Panc1 (cell line): Measurements from ENCODE around the gene MEIS2. TPM values are rescaled to one million over a fixed set of nuclear protein-coding genes. Genes with fewer than 3 reads are reported as not detected.
A peak's percentile ranks its signal among the peaks of the same experiment; 100 is the strongest.

Experiments
- ATAC-seq: fragments of 200-7000 bp; cut with Tn5 transposase; 2 replicates; pipeline ENCODE4 v1.9.1; 2020; ENCODE audit warnings: mild to moderate bottlenecking, moderate library complexity
- Bru-seq: library from RNA; stranded (reverse); fragments of 400-500 nt; gene quantifications from one replicate; lab custom pipeline; 2021; lab: Mats Ljungman, UMichigan
- BruChase-seq, 2 experiments: library from RNA; stranded (reverse); fragments of 400-500 nt; gene quantifications; one replicate each; lab custom pipeline; 2021; lab: Mats Ljungman, UMichigan
- BruUV-seq: library from RNA; stranded (reverse); fragments of 400-500 nt; replicated peaks from 2 replicates; lab custom pipeline; 2021; lab: Mats Ljungman, UMichigan
- CTCF ChIA-PET: fragments of 300-600 bp; sonication (Branson Sonifier 250); formaldehyde crosslinking; loops from one replicate; lab custom pipeline; 2022; ENCODE audit warnings: antibody characterized with exemption; lab: Charles Lee
- POLR2A ChIA-PET: fragments of 300-600 bp; sonication (Branson Sonifier 250); formaldehyde crosslinking; loops from one replicate; lab custom pipeline; 2022; ENCODE audit warnings: antibody characterized with exemption; lab: Charles Lee
- DNase-seq: peaks from one replicate; pipeline ENCODE4 v3.0.0-alpha.2; 2010; ENCODE audit warnings: low read depth, low spot score
- H3K27ac ChIP-seq: 2 replicates; pipeline ENCODE4 v1.5.1; 2011; ENCODE audit warnings: mild to moderate bottlenecking, low read length, inconsistent platforms
- H3K27me3 ChIP-seq: fragments of 200-500 bp; sonication (Bioruptor generic); 2 replicates; pipeline ENCODE4 v1.6.0; 2014; ENCODE audit warnings: low read length, inconsistent platforms; ENCODE audit not compliant: control insufficient read depth, insufficient read depth
- H3K36me3 ChIP-seq: fragments of 200-500 bp; sonication (Bioruptor generic); 2 replicates; pipeline ENCODE4 v1.5.1; 2014; ENCODE audit warnings: inconsistent platforms, mild to moderate bottlenecking, low read length, moderate library complexity; ENCODE audit not compliant: control insufficient read depth, insufficient read depth
- H3K4me1 ChIP-seq: 2 replicates; pipeline ENCODE4 v1.5.1; 2011; ENCODE audit warnings: inconsistent platforms, mild to moderate bottlenecking, low read length, moderate library complexity; ENCODE audit not compliant: control insufficient read depth, insufficient read depth
- H3K4me3 ChIP-seq, 2 experiments: 2 replicates each; pipeline ENCODE4 v1.5.1; 2011 to 2012; ENCODE audit warnings: low read depth in 2 of 2, low read length in 2 of 2, mild to moderate bottlenecking in 2 of 2, inconsistent platforms in 1 of 2, moderate library complexity in 1 of 2
- H3K9me3 ChIP-seq: fragments of 200-500 bp; sonication (Bioruptor generic); 2 replicates; pipeline ENCODE4 v1.5.1; 2014; ENCODE audit warnings: low read depth, mild to moderate bottlenecking, inconsistent platforms, low read length, moderate library complexity; ENCODE audit not compliant: control insufficient read depth, insufficient read depth
- CTCF ChIP-seq: fragments of 450-650 bp; IDR thresholded peaks from 2 replicates; pipeline ENCODE4 v1.5.1; 2017; ENCODE audit warnings: mild to moderate bottlenecking
- POLR2AphosphoS5 ChIP-seq: IDR thresholded peaks from 2 replicates; pipeline ENCODE4 v1.6.1; 2012; ENCODE audit warnings: mild to moderate bottlenecking, low read depth, low read length, moderate library complexity
- REST ChIP-seq, 2 experiments: IDR thresholded peaks; 2 replicates each; pipeline ENCODE4 v1.6.1; 2011 to 2012; ENCODE audit warnings: low read depth in 2 of 2, control low read depth in 1 of 2, low read length in 1 of 2, mild to moderate bottlenecking in 1 of 2, moderate library complexity in 1 of 2; ENCODE audit not compliant: insufficient read depth in 1 of 2
- SIN3A ChIP-seq: IDR thresholded peaks from 2 replicates; pipeline ENCODE4 v1.6.1; 2012; ENCODE audit warnings: low read depth, mild to moderate bottlenecking, low read length, moderate library complexity, borderline replicate concordance; ENCODE audit not compliant: insufficient read depth
- TCF7L2 ChIP-seq: IDR thresholded peaks from 2 replicates; pipeline ENCODE4 v1.6.1; 2011; ENCODE audit warnings: mild to moderate bottlenecking, low read depth, low read length, inconsistent platforms
- in situ Hi-C: cut with HindIII; loops from 2 replicates; pipeline ENCODE4 v1.10.0; 2016; ENCODE audit warnings: low sequenced_read_pairs, low pct_unique_long_range_greater_than_20kb
- intact Hi-C: fragments of 100-400 bp; cut with micrococcal nuclease; formaldehyde crosslinking; loops from one replicate; pipeline ENCODE4 v1.10.0; 2022; ENCODE audit not compliant: unreplicated experiment
- long read RNA-seq: library from polyadenylated mRNA; unstranded; transcript quantifications from one replicate; pipeline ENCODE4 v2.0.0, GENCODE V29; 2021; ENCODE audit not compliant: unreplicated experiment
- polyA plus RNA-seq: library from polyadenylated mRNA; unstranded; fragments of >200 nt; gene quantifications from one replicate; pipeline ENCODE4 v1.2.1, GENCODE V29; 2012; ENCODE audit warnings: missing spikeins; ENCODE audit not compliant: insufficient read length
- total RNA-seq: library from RNA; stranded (reverse); gene quantifications from one replicate; pipeline ENCODE4 v1.2.1, GENCODE V29; 2021; ENCODE audit not compliant: unreplicated experiment

The MEIS2 gene
- 9.3 TPM for total RNA-seq
- polyA plus RNA-seq = 8.1 TPM
- percentile 67 among the genes with signal in this experiment for Bru-seq, nascent RNA
- percentile 54 among the genes with signal in this experiment for BruChase-seq, experiment 1, labeled RNA remaining after a 2-hour chase
- BruChase-seq, experiment 2, labeled RNA remaining after a 6-hour chase = percentile 50 among the genes with signal in this experiment
- long read RNA-seq, partial matches to known transcripts = 5 of 6 reads
- long read RNA-seq, other reads (novel, unspliced or antisense) = 0 of 6 reads

DNA sequence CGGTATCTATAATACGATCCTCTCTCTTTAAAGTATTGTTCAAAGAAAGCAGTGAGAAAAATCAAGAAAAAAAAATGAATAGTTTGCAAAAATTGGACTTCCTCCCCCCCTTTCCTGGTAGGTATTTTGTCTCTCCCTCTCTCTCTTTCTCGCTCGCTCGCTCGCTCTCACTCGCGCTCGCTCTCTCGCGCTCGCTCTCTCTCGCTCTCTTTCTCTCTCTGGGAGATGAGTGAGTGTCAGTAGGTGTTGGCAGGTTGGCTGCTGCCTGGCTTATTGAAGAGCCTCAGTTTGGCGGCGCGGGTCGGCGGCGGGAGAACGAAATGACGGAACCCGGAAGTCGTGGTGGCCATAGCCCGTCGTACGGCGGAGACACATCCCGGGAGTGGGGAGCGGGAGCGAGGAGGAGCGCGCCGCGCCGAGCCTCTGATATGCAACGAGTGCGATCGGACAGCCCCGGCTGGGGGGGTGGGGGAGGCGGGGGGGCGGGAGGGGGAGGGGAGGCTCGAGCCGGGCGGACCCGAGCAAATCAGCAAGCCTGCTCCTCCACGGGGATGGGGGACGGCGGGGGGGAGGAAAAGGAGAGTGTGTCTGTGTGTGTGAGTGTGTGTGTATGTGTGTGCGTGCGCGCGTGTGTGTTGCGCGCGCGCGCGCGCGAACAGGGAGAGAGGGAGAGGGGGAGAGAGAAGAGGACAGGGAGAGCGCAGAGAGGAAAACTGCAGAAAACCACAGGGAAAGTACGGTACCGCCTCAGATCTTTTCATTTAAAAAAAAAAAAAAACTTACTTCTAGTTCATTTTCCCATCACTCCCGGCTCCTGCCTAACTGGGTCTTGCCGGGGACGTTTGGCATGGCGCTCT is at the start of gene MEIS2:
MEIS2 (minus strand) TSS at position 441 of the 857 bp plus-strand sequence. CDS start 1,083 bp downstream, outside the sequence.
- no peaks in the 10 kb centered on the region for H3K36me3 ChIP-seq
- BruUV-seq = no TSS peak
- in situ Hi-C loops = loop anchor here (25.0 kb wide), 1 partner anchor 188 kb away; no protein-coding TSS in a partner anchor
- peak; percentile 65 for ATAC-seq
- peak; percentile 67 for DNase-seq
- peak; percentile 37; the same call in 1 of the 2 replicates for TF ChIP-seq SIN3A
- TF ChIP-seq REST (IDR thresholded peaks at IDR 0.05; ENCODE audit: insufficient read depth in 1 of 2, low read depth in 2 of 2, low read length in 1 of 2) = no peak
- TF ChIP-seq TCF7L2 = no peak
- TF ChIP-seq CTCF = no peak
- TF ChIP-seq POLR2AphosphoS5 = 0 out of 2 replicates have a peak, but pooled peaks have one; percentile 22
- intact Hi-C loops = loop anchor here (2.0 kb wide), 1 partner anchor 218 kb away; no protein-coding TSS in a partner anchor
- H3K9me3 ChIP-seq = no peaks in the 10 kb centered on the region
- peak within 1 kb of the TSS; percentile 66 to 92 for H3K4me3 ChIP-seq
- H3K27ac ChIP-seq = peak within 1 kb of the TSS; percentile 82
- POLR2A ChIA-PET = interaction anchor here (0.7 kb wide), 1 partner anchor 194 kb away, joined by 6 read pairs; no protein-coding TSS in a partner anchor
- H3K27me3 ChIP-seq = peaks cover 5% of the 10 kb centered on the region; the same call in 1 of the 2 replicates
- peaks cover 17% of the 10 kb centered on the region for H3K4me1 ChIP-seq
- CTCF ChIA-PET = no interaction called here

- no peak overlapping the region for H3K27ac ChIP-seq
- intact Hi-C loops = no loop called here
- no peaks in the 10 kb centered on the region for H3K36me3 ChIP-seq
- ChIA-PET CTCF (no interaction called here), POLR2A (no interaction called here)
- DNase-seq (no peak), ATAC-seq (no peak)
- BruUV-seq = no TSS peak
- in situ Hi-C loops = no loop called here
- H3K4me1 ChIP-seq = no peaks in the 10 kb centered on the region
- TF ChIP-seq POLR2AphosphoS5 (no peak), REST (IDR thresholded peaks at IDR 0.05; ENCODE audit: insufficient read depth in 1 of 2, low read depth in 2 of 2, low read length in 1 of 2) (no peak), SIN3A (no peak), TCF7L2 (no peak), CTCF (no peak)
- no peaks in the 10 kb centered on the region for H3K9me3 ChIP-seq
- no peak overlapping the region for H3K4me3 ChIP-seq
- no peaks in the 10 kb centered on the region for H3K27me3 ChIP-seq
Observed at GRCh38 chr15:37149146-37149545, 48.8 kb upstream of the MEIS2 start.
